DND-41 (cell line): ENCODE measurements around the gene VAC14.

Experiments
- ATAC-seq: fragments of 200-7000 bp; cut with Tn5 transposase; 3 replicates; pipeline ENCODE4 v1.9.1; 2021; ENCODE audit warnings: low read depth; ENCODE audit not compliant: insufficient read depth
- DNase-seq: peaks from one replicate; pipeline ENCODE4 v3.0.0-alpha.2; 2020
- H2AFZ ChIP-seq: 2 replicates; pipeline ENCODE4 v1.6.0; 2012; ENCODE audit warnings: low read depth, low read length
- H3K27ac ChIP-seq: 2 replicates; pipeline ENCODE4 v1.5.1; 2012; ENCODE audit warnings: low read length, inconsistent platforms
- H3K27me3 ChIP-seq: fragments of 200-600 bp; sonication (generic); 2 replicates; pipeline ENCODE4 v1.6.0; 2012; ENCODE audit warnings: low read length, mild to moderate bottlenecking, inconsistent platforms; ENCODE audit not compliant: insufficient read depth, poor library complexity
- H3K36me3 ChIP-seq: 2 replicates; pipeline ENCODE4 v1.5.1; 2012; ENCODE audit warnings: low read length, inconsistent platforms; ENCODE audit not compliant: insufficient read depth
- H3K4me1 ChIP-seq: 2 replicates; pipeline ENCODE4 v1.5.1; 2012; ENCODE audit warnings: mild to moderate bottlenecking, low read length; ENCODE audit not compliant: insufficient read depth
- H3K4me2 ChIP-seq: 2 replicates; pipeline ENCODE4 v1.6.0; 2012; ENCODE audit warnings: mild to moderate bottlenecking, moderate library complexity, low read length, inconsistent platforms; ENCODE audit not compliant: insufficient read depth
- H3K4me3 ChIP-seq, 2 experiments: fragments of 200-600 bp in 1 of 2; shearing (Covaris generic) in 1 of 2; 2 replicates each; pipeline ENCODE4 v1.5.1; 2012 to 2016; ENCODE audit warnings: inconsistent platforms in 2 of 2, low read length in 2 of 2, mild to moderate bottlenecking in 2 of 2, low read depth in 1 of 2, moderate library complexity in 1 of 2
- H3K79me2 ChIP-seq: 2 replicates; pipeline ENCODE4 v1.6.0; 2012; ENCODE audit warnings: low read length, inconsistent platforms; ENCODE audit not compliant: insufficient read depth
- H3K9ac ChIP-seq: 2 replicates; pipeline ENCODE4 v1.6.0; 2012; ENCODE audit warnings: low read depth, mild to moderate bottlenecking, inconsistent platforms, low read length, moderate library complexity
- H3K9me3 ChIP-seq: 2 replicates; pipeline ENCODE4 v1.5.1; 2012; ENCODE audit warnings: low read length, moderate library complexity, mild to moderate bottlenecking, inconsistent platforms; ENCODE audit not compliant: insufficient read depth, severe bottlenecking
- H4K20me1 ChIP-seq: 2 replicates; pipeline ENCODE4 v1.6.0; 2012; ENCODE audit warnings: low read length; ENCODE audit not compliant: insufficient read depth
- CTCF ChIP-seq: IDR thresholded peaks from 2 replicates; pipeline ENCODE4 v1.5.1; 2012; ENCODE audit warnings: borderline replicate concordance, low read length, moderate library complexity, mild to moderate bottlenecking; ENCODE audit not compliant: poor library complexity, severe bottlenecking; ENCODE audit errors: extremely low read depth
- EZH2 ChIP-seq: IDR thresholded peaks from 3 replicates; pipeline ENCODE4 v1.6.1; 2012; ENCODE audit warnings: borderline replicate concordance, low read depth, mild to moderate bottlenecking, moderate library complexity, low read length, inconsistent platforms; ENCODE audit not compliant: severe bottlenecking

VAC14 gene

GRCh38 chr16:70701596-70701995 is 99.4 kb downstream of the VAC14 start:
- Histone ChIP-seq H3K79me2 (no peaks in the 10 kb centered on the region), H3K4me3 (no peak overlapping the region), H3K4me2 (no peak overlapping the region), H2AFZ (no peak overlapping the region), H4K20me1 (peaks cover 11% of the 10 kb centered on the region), H3K9ac (no peak overlapping the region), H3K27me3 (no peaks in the 10 kb centered on the region), H3K27ac (no peak overlapping the region), H3K4me1 (no peaks in the 10 kb centered on the region), H3K9me3 (no peaks in the 10 kb centered on the region), H3K36me3 (peaks cover 12% of the 10 kb centered on the region)
- ATAC-seq: no peak
- no peak for DNase-seq
- TF ChIP-seq CTCF (no peak), EZH2 (no peak)

DNA sequence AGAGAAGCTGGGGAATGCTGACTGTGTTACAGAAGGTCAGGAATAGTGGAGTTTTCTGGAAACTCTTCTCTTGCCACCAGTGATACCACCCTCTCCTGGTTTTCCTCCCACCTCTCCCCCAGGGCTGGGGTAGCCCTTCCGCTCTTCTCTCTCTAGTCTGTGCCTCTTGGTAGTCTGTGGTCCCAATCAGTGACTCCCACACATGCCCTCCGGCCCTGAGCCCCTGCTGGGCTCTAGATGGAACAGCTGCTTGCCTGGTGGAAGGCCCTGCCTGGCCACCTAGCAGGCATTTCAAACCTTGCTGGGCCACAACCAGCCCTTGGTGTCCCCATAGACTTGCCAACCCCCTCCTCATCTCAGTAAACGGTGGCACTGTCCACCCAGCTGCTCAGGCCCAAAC is 99.9 kb downstream of the VAC14 start:
- Histone ChIP-seq H3K9ac (no peak overlapping the region), H3K27me3 (no peaks in the 10 kb centered on the region), H4K20me1 (peaks cover 11% of the 10 kb centered on the region), H3K4me2 (no peak overlapping the region), H3K79me2 (no peaks in the 10 kb centered on the region), H3K27ac (no peak overlapping the region), H3K36me3 (peaks cover 12% of the 10 kb centered on the region), H2AFZ (no peak overlapping the region), H3K9me3 (no peaks in the 10 kb centered on the region), H3K4me1 (no peaks in the 10 kb centered on the region), H3K4me3 (no peak overlapping the region)
- DNase-seq: no peak
- no peak for ATAC-seq
- TF ChIP-seq CTCF: no peak
- TF ChIP-seq EZH2: no peak

DNA sequence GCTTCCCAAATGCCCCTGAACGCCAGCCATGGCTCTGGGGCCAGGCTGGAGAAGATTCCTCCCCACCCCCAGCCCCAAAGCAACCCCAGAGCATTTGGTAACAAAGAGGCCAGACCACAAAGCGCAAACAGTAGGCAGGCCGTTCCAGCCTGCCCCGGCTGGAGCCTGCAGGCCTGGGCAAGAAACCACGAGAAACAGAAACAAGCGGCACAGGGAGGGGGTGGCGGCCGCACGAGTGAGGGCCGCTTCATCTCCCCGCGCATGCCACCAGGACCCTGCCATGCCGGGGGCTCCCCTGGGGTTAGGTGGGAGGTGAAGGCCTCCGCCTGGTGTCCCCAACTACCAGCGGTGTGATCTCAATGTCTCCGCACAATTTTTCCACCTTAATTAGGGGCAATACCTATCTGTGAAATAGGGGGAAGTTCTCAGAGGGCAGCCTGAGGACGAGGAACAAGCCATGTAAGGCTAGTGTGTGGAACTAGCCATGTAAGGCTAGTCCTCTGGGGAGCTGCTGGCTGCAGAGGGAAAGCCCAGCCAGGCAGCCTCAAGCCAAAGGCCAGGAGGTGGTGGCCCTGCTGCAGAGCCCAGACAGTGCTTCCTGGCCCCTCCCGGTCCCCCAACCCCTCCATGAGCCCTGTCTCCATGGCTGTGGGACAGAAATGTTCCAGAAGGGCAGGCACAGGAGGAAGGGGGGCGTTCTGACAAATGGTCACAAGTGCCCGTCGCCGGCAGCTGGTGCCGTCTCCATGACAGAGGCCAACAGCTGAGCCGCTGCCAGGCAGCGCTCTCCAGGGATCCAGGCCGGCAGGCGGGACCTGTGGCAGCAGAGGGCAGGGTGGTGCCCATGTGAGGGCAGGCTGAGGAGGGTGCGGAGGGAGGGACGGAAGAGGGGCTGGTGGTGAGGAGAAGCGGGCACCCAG is 100.6 kb downstream of the VAC14 start:
- ATAC-seq: no peak
- no peak overlapping the region for H3K4me2 ChIP-seq
- no peak overlapping the region for H3K27ac ChIP-seq
- no peak overlapping the region for H3K4me3 ChIP-seq
- peaks cover 11% of the 10 kb centered on the region for H4K20me1 ChIP-seq
- no peak for DNase-seq
- H3K4me1 ChIP-seq: no peaks in the 10 kb centered on the region
- H3K79me2 ChIP-seq: no peaks in the 10 kb centered on the region
- no peaks in the 10 kb centered on the region for H3K27me3 ChIP-seq
- H3K9ac ChIP-seq: no peak overlapping the region
- H3K9me3 ChIP-seq: no peaks in the 10 kb centered on the region
- no peak overlapping the region for H2AFZ ChIP-seq
- H3K36me3 ChIP-seq: peaks cover 14% of the 10 kb centered on the region
- TF ChIP-seq EZH2 (no peak), CTCF (no peak)
